ENCODE results near the gene FOLH1.
"Not testable (repeated sequence)": the region's sequence is repeated elsewhere in the genome, so short reads cannot be mapped to it uniquely, and the experiment has no call there.

Gene FOLH1

DNA sequence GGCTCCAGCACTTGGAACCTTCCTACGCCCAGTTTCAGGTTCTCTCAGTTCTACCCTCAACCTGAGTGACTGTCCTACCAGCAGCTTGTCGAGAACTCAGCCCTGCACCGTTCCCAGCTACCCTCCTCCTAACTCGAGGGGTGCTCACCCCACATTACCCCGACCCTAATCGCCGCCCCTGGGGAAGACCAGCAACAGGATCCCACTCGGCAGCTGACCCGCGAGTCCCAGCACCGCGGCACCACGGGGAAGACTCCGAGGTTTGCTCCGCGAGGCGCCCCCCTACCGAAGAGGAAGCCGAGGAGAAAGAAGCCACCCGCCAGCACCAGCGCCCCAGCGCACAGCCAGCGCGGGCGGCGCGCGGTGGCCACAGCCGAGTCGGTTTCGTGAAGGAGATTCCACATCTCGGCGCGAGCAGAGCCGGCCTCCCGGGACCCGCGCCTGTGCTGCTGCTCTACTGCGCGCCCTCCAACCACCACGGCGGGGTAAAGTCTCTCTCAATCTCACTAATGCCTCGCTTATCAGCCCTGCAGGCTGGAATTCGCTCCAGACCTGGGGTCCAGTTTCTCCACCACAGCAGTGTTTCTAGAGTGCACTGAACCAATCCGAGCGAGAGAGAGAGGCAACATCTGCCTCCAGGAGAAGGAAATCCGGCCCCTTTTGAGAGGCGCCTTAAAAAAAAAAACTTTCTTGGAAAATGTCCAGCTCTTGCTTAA, at the start of gene FOLH1:
FOLH1 (minus strand) TSS at position 597 of the 716 bp plus-strand sequence; CDS start at position 404, 193 bp downstream.
- DNase-seq: peak in 1 of 2 experiments; percentile 72

DNA sequence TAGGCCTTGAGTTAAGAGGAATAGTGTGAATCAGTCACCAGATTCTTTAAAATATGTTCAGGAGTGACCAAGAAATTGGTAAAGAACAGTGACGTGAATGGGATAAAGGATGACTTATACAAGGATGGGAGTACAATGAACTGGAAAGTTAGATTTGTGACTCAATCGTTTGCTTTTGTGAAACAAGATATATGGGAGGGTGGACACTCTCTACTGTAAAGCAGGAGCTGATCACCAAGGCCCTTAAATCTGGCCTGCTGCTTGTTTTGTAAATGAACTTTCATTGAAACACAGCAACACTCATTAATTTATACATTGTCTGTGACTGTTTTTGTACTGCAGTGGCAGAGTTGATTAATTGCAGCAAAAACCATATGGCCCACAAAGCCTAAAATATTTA, 46.7 kb upstream of the FOLH1 start:
- not testable (repeated sequence) for DNase-seq

DNA sequence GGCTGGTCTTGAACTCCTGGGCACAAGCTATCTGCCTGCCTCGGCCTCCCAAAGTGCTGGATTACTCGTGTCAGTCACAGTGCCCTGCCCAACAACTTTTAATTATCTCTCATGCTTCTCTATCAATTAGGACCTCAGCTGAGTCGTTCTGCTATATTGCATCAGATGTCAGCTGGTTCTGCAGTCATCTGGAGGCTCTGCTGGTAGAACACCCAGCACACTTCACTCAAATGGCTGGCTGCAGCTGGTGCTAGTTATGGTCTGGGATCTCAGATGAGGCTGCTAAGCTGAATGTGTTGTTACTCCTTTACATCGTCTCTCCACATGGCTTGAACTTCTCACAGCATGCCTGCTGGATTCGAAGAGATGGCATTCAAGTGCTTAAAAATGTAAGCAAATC, 42.8 kb upstream of the FOLH1 start:
- not testable (repeated sequence) for DNase-seq

DNA sequence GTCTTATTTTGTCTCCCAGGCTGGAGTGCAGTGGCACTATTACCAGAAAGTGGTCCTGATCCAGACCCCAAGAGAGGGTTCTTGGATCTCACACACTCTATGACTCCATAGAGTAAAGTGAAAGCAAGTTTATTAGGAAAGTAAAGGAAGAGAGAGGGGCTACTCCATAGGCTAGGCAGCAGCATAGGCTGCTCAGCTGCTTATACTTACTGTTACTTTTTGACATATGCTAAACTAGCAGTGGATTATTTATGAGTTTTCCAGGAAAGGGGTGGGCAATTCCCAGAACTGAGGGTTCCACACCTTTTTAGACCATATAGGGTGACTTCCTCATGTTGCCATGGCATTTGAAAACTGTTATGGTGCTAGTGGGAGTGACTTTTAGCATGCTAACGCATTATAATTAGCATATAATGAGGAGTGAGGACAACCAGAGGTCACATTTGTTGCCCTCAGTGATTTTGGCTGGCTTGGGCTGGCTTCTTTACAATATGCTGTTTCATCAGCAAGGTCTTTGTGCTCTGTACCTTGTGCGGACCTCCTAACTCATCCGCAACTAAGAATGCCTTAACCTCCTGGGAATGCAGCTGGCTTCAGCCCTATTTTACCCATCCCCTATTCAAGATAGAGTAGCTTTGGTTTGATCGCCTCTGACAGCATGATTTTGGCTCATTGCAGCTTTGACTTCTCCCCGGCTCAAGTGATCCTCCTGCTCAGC, 42.2 kb upstream of the FOLH1 start:
- DNase-seq: not testable (repeated sequence)

DNA sequence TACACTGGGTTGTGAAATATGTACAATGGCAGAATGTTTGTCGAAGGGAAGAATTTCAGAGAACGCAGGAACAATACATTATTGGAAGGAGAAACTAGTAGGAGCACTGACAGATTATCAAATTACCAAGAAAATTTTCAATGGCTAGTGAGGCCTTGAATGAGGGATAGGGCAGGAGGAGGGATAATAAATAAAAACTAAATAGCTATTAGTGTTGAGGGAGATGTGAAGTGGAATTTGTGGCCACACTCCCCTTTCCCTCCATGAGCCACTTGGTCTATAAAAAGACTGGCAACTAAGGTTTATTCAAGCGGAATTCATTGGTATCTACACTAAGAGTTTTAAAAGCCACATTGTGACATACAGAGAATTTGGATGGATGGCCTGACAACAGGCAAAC, 41.0 kb upstream of the FOLH1 start:
- DNase-seq: not testable (repeated sequence)

DNA sequence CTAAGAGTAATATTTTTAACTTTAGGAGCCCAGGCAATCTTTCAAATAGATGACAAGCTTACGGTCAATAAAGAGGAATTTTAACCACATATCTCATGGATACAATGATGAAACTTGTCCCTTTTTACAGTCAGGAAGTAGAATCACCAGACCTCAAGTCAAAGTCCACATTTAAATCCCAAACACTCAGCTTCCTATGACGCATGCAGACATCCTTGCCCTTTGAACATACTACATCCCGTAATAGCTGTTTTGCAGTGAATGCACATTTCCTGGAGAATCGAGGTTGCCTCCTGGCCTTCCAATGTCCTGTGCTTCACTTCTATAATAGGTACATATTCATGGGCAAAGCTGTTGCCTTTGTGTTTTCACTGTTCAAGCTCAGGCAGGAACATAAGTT, 25.3 kb upstream of the FOLH1 start:
- not testable (repeated sequence) for DNase-seq

DNA sequence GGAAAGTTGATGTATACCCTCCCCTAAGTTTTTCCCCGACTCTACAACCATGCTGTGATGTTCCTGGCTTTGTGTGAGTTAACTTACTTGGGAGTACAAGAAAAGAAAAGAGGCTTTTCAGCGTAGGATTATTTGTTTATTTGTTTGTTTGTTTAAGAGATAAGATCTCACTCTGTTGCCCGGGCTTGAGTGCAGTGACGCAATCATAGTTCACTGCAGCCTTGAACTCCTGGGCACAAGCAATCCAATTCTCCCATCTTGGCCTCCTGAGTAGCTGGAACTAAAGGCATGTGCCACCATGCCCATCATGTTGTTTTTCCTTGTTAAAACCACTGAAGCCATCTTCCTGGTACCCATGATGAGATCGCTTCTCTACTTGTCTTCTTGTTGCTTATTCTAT, 24.6 kb upstream of the FOLH1 start:
- DNase-seq: not testable (repeated sequence)

DNA sequence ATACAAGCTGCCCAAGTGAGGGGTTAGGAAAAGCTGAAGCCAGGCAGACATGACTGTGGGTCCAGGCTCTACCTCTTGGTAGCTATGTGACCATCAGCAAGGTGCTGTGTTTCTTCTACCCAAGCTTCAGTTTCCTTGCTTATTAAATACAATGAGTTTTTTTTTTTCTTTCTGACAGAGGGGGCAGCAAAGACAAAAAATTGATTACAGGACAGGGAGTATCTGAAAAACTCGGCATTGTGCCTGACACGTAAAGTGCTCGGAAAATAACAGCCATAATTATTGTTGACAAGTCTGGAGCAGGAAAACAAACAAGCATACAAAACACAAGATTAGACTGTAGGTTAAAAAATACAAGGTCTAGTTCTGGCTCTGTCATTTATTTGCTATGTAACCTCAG, 23.3 kb upstream of the FOLH1 start:
- peak in 1 of 2 experiments; percentile 21 for DNase-seq

DNA sequence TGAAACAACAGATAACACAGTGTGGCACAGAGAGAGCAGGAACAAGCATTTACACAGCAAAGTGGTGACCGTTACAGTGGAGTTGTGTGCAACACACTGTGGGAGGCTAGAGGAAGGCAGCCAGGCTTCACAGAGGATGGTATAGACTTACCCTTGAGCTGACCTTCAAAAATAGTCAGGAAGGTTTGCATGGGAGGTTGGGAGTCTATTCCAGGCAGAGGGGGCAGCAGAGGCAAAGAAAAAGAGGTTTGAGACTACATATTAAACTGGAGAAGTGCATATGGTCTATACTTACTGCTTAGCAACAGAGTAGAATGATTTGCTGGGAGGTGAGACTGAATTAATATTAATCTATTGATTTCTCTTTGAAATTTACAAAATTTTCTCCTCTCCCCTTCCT, 22.1 kb upstream of the FOLH1 start:
- peak in 1 of 2 experiments; percentile 52 for DNase-seq

DNA sequence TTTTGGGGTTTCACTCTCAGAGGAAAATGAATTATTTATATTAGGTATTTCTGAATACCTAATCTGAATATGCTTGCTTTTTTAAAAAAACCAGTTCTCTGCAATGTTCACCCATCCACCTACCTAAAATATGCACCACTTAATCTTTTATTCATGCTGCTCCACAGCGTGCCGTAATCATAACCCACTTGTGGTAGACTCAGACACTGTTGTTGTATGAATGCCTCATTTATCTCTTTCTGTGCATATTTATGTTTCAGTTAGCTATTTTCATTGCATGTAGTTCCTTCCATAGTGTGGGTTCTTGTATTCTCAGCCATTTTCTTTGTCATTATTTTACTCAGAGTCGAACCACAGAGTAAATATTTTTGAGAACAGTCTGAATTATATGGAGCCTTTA, 21.6 kb upstream of the FOLH1 start:
- not testable (repeated sequence) for DNase-seq

DNA sequence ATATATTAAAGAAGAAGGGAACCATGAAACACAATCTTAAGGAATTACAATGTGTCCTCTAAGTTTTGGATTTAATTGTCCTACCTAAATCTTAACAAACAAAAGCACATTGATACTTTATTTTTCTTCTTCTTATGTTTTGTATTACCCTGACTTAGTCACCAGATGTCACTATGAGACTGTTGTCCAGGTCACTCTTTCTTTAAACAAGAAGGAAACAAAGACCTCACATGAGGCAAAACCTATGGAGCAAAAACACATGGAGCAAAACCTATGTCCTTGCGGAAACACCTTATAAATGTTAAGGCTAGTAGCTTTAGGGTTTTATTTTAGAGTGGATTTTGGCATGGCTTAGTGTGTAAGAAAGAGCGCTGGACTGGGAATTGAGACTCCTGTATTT, 20.7 kb upstream of the FOLH1 start:
- DNase-seq: peak; percentile 32 to 41

DNA sequence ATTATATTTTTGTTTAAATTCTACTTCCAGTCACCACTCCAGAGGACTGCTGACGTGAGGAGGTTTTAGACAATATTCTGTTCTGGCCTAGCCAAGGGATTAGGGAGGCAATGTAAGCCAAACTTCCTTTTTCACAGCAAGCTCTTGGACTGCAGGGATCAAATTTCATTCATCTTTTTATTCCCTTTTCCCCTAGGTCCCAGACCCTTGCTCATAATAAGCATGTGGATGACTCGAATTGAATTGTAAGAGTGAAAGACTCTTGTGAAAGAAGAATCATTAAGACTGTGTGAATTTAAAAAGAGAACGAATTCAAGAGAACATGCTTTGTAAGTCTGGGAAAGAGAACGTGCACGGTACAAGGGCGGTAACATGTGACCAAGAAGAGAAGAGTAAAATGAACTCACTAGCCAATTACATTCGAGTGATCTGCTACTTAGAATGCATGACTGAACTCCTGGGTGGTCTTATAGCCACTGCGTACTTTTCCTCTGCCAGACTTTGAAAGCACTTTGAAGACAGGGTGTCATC, 16.9 kb upstream of the FOLH1 start:
- DNase-seq: not testable (repeated sequence)

DNA sequence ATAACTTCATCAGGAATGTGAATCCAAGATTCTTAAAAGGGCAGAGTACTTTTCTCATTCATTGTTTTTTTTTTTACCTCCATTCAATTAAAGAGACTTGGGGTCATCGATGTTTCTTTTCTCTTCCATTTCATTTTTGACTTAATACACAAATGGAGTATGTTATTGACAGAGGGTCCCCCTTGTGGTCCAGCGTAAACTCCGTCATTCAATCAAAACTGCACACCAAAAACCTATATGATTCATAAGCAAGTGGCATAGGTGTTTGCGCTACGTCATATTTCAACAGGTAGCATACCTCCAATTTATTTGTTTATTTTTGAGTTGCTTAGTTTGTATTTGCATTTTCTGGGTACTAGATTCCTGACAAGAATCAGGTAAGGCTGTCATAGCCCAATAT, 12.7 kb upstream of the FOLH1 start:
- peak in 1 of 2 experiments; percentile 36 for DNase-seq

DNA sequence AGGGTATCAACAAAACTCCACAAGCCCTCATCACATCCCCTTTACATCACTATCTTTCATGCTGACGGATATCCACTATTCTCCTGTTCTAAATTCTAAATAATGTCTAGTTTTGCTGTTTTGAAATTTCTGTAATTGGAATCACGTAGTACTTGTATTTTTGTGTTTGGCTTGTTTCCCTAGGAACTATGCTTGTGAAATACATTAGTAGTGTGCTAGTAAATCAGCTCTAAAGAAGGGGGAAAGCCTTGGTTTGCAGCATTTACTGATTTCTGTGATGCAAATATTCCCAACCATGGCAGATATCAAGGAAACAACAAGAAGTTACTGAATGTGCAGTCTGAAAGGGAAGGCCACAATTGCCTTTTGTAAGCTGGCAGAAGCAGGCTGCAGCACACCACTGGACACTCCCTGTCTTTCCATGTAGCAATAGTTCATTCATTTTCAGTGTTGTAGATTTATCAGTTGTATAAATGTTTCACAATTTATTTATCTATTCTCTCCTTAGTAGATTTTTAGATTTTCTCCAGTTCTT, 4.7 kb upstream of the FOLH1 start:
- DNase-seq: no peak

DNA sequence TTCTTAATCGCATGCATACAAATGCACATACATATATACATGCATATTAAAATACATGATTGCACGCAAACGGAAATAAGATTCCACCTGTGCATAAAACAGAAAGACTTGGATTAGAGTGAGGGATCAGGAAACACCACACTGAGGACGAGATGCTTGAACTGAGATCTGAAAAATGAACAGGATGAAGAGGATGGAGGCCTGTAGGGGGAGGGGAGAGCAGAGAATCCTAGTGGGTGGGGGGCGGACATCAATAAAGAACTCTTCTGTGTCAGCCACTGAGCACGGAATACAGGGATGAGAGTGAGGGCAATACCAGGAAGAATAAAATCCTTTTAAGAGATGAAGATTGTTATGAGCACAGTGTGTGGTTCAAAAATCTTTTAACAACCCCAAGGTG, 1.4 kb downstream of the FOLH1 start:
- DNase-seq: not testable (repeated sequence)

DNA sequence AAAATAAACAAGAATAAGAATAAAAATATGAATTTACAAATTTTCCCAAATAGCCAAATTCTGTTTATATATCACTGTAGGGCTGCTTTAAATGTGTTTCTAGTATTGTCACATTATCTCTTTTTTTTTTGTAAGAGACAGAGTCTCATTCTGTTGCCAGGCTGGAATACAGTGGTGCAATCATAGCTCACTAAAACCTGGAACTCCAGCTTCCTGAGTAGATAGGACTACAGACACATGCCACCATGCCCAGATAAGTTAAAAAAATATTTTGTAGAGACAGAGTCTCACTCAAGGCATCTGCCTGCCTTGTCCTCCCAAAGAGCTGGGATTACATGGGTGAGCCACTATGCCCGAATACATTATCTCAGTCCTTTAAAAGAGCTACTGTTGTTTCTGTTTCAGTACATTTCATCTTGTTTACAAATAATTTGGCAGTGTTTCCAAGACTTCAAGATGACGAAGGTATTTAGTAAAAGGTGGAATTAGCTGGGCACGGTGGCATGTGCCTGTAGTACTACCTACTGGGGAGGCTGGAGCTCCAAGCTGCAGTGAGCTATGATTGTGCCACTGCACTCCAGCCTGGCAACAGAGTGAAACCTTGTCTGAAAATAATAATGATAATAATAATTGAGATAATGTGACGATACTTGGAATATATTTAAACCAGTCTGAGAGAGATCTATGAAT, 6.0 kb downstream of the FOLH1 start:
- DNase-seq: no peak

DNA sequence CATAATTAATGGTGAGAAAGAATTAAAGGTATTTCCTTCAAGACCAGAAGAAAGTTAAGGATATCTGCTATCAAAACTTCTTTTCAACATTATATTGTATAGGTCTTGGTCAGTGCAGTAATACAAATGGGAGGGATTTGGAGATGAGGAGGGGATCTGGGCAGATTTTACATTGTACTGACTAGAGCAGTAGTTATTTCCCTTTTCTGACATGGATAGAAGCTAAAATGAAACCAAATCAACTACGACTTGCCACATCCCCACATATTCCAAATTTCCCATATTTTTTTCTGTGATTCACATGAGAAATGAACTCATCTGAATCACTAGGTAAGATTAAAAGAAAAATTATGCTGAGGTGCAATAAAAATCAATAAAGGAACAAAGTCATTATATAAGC, 11.6 kb downstream of the FOLH1 start:
- peak in 1 of 2 experiments; percentile 39 for DNase-seq

DNA sequence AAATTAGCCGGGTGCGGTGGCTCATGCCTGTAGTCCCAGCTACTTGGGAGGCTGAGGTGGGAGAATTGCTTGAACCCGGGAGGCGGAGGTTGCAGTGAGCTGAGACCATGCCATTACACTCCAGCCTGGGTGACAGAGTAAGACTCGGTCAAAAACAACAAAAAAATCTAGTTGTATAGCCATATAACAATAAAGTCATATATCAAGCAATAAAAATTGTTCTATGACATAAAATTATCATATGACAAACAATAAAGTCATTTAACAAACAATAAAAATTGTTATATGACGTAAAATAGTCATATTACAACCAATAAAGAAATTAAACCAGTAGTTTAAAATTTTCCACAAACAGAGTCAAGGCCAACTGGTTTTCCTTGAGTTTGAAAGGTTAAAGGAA, 12.4 kb downstream of the FOLH1 start:
- not testable (repeated sequence) for DNase-seq

DNA sequence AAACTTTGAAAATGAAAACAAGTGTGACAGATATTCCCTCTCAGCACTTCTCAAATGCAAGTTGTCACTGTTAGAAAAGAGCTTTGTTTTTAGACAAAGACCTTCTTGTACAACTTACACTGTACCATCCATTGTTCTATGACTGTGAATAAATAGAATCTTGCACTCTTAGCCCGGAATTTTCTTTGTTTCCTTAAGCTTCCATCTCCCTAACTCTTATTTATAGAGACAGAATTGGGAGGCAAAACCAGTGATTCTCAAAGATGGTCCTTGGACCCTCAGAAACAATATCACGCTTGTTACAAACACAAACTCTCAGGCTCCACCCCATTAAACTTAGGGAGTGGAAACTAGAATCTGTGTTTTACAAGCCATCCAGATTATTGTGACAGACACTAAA, 18.1 kb downstream of the FOLH1 start:
- DNase-seq: not testable (repeated sequence)

DNA sequence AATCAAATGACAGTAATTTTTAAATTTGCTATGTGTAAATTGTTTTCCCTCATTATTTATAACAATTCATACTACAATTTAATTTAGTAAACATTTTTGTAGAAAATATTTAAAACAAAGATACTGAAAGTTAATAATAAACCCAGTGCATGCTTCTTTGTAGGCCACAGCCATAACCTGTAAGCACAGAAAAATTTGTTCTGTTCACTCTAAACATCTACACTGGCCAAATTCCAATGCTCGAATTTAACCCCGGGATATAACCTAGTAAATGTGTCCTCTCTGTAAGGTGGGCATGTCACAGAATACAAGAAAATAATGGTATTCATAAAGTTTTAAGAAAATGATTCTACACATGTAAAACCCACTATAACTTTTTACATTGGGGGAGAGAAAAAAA, 22.2 kb downstream of the FOLH1 start:
- not testable (repeated sequence) for DNase-seq

DNA sequence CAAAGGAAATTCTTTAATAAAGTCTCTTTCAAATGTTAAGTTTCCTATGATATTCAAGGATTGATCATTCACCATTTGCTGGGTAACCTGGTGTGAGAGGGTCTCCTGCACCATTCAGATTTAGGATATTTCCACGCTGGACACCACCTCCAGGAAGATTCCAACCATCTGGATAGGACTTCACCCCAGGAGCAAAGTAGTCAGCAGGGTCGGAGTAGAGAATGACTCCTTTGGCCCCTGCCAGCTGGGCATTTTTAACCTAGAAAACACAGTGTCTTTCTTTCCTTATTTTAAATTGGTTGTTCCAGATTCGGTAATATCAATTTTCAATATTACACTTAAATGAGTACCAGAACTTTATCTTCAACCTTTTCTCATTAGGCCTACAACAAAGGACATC, 22.8 kb downstream of the FOLH1 start:
- DNase-seq: not testable (repeated sequence)

DNA sequence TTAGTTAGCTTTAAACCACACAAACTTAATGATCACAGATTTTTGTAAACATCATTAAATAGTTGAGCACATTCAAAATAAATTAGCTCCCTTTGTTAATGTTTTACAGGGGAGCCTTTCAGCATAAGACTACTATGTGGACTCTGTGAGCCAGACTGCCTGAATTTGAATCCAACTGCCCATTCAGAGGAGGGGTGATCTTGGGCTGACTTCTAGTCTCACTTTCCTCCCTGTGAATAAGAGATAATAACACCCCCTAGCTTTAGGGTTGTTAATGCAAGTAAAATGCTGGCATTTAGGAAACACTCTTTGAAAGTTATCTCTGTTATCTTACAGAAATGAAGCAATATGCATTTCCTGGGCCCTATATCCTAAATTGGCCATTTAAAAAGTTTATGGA, 23.6 kb downstream of the FOLH1 start:
- peak in 1 of 2 experiments; percentile 13 for DNase-seq

DNA sequence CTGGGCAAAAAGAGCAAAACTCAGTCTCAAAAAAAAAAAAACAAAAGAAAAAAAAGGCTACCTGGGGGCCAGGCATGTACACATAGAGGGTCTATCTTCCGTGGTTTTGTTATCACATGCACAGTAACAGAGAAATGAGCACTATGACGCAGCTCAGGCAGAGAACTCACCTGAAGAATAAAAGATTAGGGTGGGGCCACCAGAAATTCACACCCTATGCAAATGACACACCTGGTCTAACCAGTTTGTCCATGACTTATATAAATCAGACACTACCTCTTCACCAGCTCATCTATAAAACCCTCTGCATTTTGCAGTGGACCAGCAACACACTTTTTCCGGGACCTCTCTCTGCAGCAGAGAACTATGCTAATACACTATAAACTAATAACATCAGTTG, 30.5 kb downstream of the FOLH1 start:
- peak; percentile 95 to 97 for DNase-seq
